GM19468 (cell line): ENCODE results near the gene TNFRSF18.
"Not testable (repeated sequence)": the region's sequence is repeated elsewhere in the genome, so short reads cannot be mapped to it uniquely, and the experiment has no call there.

Experiments used
- ATAC-seq: cut with Tn5 transposase; IDR thresholded peaks from one replicate; pipeline ENCODE4 v1.9.1; 2021; ENCODE audit warnings: mild to moderate bottlenecking, moderate library complexity, moderate number of reproducible peaks; ENCODE audit not compliant: unreplicated experiment; ENCODE audit errors: extremely low read depth

Gene TNFRSF18

DNA sequence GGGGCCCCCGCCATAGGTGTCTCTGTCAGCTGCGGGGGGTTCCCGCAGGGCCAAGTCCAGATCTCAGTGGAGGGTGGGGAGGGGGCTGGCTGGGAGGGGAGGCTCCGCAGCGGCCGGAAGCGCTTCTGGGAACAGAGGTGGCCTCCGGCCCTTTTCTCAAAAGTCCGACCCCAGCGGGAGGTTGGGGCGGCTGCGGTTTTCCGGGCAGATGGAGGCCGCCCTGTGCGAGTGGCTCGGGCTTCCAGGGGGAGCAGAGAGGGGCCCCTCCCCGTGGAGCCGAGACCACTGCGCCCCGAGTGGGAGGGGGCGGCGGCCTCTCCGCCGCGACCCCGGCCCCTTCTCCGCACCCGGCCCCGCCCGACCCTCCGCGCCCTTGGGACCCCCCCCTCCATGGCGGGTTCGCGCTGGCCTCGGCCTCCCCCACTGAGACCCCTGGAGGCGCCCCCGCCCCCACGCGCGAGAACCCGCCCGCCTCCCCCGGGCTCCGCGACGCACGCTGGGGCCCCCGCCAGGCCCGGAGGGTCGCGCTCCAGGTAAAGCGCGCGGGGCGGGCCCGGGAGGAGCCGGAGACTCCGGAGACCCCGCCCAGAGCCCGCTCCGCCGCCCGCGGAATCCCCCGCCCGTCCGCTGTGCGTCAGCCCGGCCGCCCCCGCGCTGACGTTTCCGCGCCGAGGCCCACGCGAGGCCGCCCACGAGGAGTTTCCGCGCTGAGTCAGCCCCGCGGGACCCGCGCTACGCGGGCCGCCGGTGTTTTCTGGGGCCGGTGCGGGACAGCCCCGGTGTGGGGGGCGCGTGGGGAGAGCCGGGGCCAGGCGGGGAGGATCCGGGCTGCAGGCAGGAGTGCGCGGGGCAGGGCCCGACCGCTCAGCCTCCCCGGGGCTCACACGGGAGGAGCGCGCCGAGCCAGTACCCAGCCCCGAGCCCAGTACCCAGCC lies 5.2 kb downstream of the TNFRSF18 start:
- ATAC-seq = peak; percentile 17

DNA sequence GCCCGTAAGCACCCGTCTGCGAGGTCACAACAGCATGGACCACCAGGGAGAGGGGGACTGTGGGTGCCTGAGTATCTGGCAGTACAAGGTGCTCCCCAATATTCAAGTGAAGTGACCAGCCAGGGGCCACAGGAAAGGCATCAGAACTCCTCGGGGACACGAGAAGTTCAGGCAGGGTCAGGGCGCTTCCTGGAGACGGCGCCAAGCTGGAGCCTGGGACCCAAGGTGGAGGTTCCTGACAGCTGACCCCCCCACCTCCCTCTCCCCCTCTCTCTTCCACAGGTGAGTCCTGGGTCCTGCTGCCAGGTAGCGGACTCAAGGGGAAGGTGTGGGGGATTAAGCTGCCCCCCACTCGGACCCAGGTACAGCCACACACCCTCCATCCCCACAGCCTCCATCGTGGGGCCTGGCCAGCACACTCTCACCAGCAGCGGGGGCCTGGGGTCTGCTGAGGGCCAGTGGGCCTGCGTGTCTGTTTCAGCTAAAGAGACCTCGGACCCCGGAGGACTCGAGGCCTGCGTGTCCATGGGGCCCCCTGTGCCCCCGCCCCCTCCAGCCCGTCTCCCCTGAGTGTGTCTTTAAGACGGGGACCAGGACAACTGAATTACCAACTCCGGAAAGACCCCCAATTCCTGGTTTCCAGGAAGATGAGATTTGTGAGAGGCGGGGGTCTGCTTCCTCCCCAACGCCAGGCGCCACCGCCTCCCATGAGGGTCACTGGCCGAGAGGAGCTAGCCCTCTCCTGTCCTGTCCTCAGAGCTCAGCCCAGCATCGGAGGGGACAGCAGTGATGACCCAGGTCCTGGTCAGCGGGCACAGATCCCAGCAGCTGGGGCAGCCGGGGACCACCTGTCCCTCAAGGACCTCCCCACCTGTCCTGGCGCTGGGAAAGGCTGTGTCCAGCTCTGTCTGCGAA lies 6.2 kb downstream of the TNFRSF18 start:
- no peak for ATAC-seq

DNA sequence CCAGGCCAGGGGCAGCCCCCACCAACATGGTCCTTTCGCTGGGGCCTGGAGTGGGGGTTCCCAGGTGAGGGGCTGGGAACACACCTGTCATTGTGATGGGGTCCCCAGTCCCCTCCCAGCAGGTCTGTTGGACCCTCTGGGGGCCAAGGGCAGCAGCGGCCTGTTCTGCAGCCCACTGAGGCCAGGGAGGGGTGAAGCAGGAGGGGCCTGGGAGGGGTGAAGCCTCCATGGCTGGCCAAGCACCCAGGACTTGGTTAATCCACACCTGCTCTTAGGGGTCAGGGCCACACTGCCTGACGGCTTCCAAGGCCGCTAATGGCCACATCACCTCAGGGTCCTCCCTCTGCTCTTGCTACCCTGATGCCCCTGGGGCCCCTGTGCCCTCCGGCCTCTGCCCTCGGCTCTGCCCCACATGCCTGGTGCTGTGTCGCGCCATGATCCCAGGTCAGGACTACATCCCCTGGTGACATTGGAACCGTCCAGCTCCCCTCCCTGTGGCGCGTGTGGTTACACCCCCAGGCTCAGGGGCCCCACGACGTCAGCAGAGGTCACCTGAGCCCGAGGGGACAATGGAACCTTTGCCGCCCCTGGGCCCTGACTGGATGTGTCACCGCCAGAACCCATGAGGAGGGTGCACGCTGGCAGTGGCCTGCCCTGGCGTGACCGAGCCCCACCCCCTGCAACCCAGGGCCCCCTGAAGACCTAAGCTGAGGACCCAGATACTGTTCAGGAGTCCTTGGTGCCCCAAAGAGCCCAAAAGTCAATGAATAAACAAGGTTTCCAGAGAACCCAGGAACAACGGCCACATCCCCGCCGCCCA lies 7.0 kb downstream of the TNFRSF18 start:
- ATAC-seq = no peak

DNA sequence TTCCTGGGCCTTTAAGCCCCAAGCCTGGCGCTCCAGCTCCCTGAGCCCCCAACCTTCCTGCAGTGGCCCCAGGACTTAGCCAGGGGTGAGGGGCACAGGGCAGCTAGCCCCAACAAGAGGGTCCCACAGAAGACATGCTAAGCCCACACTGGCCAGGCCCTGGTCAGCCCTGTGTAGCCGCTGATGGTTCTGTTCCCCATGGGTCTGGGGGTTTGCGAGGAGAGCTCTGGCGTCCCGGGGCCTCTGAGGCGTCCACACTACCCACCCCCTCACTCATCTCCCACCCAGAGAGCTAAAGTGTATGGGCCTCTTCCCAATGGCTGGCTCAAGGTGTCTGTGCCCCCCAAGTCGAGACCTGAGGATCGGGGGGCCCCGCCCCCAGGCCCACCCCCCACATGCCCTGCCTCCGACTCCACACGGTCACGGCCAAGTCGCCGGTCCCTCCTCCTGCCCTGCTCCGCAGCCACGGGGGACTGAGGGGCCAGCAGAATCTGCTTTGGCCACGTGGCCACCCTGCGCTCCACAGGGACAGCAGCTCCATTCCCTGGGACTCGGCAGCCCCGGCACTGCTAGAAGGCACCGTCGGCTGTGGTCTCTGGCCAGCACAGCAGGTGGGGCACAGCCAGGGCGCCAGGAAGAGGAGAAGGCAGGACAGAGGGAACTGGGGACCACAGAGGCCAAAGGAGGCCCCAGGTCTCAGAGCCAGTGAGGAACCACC lies 7.8 kb downstream of the TNFRSF18 start:
- no peak for ATAC-seq

DNA sequence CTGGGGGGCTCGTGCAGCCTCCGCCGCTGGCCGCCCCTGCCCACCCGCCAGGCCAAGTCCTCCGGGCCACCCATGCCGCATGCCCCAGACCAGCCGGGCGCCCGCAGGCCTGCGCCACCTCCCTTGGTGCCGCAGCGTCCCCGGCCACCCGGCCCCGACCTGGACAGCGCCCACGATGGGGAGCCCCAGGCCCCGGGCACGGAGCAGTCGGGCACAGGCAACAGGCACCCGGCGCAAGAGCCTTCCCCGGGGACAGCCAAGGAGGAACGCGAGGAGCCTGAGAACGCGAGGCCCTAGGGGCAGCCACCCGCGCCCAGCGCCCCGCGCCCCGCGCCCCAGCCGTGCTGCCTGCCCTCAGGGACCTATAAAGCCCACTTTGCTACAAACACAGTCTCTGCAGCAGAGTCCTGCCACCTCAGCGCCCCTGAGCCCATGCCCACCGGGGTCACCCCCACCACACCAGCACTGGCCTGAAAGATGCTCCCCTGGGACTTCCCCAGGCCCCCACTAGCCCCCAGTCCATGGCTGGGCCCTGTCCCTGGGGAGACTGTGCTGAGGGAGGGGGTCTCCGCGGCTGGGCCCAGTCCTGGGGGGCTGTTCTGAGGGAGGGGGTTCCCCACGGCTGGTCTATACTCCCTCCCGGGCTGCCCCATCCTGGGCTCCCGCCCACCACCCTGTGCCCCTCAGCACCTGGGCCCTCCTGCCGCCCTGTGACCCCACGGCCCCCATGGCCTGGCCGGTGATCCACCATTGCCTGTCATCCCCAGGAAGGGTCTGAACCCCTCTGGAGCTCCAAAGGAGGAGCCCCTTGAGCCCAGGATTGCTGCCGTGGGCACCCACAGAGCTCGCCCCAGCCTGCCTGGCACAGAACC lies 8.6 kb downstream of the TNFRSF18 start:
- no peak for ATAC-seq

DNA sequence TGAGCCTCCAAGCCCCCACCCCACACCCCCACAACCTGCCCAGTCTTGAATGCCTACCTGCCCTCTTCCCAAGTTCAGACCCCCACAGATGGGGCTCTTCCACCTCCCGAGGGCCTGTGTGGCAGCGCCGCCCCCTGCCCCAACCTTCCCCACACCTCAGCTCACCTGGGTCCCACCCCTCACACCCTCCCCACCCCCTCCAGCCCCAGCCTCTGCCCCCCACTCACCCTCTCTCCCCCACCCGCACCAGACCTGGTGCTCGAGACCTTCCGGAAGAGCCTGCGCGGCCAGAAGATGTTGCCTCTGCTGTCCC lies 9.2 kb downstream of the TNFRSF18 start:
- ATAC-seq = no peak

DNA sequence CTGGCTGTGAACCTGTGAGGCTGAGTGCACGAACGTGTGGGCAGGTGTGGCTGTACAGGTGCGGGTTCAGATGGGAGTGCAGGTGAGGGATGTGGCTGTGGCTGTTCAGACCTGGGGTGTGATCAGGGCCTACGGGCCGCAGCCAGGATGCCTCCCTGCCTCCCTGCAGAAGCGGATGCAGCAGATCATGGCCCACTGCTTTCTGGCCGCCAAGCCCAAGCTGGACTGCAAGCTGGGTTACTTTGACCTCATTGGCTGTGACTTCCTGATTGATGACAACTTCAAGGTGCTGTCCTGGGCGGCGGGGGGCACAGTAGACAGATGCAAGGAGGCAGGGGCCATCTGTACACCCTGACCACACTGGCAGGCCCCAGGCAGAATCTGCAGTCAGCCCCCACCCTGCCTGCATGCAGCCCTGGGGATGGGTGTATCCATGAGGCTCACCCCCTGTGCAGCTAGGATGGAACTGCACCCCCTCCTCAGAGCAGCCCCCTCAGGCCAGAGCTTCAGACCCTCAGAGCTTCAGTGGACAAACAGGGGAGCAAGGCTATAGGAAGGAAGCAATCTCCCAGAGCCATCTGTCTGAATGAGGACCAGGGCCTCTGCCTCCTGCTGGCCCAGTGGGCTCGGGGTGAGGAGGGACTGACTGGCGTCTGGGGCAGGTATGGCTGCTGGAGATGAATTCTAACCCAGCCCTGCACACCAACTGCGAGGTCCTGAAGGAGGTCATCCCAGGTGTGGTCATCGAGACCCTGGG lies 9.8 kb downstream of the TNFRSF18 start:
- ATAC-seq = no peak

DNA sequence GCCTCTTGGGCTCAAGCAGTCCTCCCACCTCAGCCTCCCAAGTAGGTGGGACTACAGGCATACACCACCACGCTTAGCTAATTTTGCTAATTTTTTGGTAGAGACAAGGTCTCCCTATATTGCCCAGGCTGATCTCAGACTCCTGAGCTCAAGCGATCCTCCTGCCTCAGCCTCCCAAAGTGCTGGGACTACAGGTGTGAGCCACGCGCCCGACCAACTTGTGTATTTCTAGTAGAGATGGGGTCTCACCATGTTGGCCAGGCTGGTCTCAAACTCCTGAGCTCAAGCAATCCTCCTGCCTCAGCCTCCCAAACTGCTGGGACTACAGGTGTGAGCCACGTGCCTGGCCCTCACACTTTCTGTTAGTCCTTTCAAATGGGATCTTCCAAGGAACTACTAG lies 10.7 kb downstream of the TNFRSF18 start:
- not testable (repeated sequence) for ATAC-seq

DNA sequence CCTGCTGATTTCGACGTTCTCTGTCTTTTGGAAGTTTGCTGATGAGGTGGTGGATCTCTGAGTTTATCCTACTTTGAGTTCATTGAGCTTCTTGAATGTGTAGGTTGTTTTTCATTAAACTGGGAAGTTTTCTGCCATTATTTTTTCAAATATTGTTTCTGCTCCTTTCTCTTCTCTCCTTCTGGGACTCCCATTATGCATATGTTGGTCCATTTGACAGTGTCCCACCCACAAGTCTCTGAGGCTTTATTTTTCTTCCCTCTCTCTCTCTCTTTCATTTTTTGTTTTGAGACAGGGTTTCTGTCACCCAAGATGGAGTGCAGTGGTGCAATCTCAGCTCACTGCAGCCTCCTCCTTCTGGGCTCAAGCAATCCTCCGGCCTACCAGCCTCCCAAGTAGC lies 11.7 kb downstream of the TNFRSF18 start:
- no peak for ATAC-seq

DNA sequence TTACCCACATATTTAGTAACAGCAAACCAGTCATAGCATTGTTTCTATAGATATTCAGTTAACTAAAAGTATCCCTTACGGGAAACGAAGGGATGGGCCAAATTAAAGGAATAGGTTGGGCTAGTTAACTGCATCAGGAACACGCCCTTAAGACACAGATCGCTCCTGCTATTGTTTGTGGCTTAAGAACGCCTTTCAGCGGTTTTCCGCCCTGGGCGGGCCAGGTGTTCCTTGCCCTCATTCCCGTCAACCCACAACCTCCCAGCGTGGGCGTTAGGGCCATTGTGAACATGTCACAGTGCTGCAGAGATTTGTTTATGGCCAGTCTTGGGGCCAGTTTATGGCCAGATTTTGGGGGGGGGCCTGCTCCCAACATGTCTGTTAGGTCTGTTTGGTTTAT lies 14.7 kb downstream of the TNFRSF18 start:
- ATAC-seq = no peak

DNA sequence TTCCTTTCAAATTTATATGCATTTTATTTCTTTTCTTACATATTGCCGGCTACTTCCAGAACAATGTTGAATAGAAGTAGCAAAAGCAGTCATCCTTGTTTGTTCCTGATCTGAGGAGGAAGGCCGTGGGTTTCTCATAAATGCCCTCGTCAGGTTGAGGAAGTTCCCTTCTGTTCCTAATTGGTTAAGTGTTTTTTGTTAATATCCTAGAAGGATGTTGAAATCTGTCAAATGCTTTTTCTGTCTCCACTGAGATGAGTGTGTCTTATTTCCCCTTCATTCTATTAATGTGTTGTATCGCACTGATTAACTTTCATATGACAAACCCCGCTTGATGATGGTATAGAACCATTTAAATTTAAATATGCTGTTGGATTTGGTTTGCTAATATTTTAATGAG lies 17.3 kb downstream of the TNFRSF18 start:
- ATAC-seq = no peak

DNA sequence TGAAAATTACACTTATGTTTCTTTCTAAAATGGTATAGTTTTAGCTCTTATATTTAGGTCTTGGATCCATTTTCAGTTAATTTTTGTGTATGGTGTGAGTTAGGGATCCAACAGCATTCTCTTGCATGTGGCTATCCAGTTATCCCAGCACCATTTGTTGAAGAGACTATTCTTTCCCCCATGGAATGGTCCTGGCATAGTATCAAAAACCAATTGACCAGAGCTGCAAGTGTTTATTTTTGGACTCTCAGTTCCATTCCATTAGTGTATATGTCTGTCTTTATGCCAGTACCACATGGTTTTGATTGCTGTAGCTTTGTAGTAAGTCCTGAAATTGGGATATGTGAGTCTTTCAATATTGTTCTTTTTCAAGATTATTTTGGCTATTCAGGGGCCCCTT lies 18.5 kb downstream of the TNFRSF18 start:
- no peak for ATAC-seq

DNA sequence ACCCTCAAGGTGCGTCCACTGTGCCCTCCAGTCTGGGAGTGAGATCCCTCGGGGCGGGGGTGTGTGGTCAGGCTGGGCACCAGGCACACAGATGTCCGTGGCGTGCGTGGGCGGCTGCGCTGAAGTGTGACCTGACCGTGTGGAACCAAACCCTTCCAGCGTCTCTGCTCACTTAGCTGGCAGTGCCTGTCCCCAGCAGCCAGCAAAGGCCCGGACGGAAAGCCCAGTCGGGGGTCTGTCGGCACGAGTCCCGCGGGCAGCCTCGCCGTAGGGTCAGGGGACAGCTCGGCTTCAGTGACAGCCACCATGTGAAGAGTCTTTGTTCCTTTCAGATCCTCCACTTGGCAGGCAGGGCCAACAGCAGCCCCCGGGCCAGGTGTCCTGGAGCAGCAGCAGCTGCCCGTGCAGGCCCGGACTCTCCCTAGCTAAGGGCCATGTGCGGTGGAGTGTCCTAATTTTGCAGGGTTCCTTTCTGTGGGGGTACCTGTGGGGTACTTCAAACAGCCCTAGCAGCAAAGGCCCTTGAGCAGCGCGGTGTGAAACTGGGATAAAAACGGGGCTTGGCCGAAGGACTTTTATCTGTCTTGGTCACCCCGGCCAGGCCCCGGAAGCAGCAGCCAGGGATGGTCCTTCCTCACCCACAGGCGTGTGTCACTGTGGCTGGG lies 21.2 kb downstream of the TNFRSF18 start:
- ATAC-seq = no peak

DNA sequence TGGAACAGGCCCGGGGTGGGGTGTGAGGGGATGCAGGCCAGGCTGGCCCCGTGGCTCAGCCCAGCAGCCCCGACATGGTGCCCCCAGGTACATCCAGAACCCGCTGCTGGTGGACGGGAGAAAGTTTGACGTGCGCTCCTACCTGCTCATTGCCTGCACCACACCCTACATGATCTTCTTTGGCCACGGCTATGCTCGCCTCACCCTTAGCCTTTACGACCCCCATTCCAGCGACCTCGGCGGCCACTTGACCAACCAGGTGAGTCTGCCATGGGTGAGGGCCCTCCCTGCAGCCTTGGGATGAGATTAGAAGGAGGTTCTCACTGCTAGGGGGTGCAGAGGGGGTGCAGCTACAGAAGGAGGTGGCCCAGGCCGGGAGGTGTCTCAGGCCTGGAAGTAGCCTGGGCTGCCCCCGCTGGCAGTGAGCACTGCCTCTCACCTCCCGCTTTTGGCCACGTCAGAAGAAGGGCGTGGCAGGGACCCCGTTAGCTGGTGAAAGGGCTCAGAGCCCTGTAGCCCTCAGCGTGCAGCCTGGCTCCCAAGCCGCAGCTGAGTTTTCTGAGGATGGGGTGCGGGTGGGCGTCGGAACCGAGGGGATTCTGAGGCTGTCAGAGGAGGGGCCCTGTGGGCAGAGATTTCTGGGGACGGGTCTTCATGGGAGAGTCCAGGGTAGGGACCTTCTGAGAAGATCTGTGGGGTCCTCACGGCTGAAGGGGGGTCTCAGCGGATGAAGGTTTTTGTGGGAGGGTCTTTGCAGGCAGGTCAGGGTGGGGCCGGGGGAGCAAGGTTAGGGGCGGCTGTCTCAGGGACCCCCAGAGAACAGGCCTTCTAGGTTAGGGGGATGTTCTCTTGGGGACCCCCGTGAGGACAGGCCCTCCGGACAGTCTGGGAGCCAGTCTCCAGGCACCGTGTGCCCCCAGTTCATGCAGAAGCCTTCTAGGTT lies 22.3 kb downstream of the TNFRSF18 start:
- ATAC-seq = no peak

DNA sequence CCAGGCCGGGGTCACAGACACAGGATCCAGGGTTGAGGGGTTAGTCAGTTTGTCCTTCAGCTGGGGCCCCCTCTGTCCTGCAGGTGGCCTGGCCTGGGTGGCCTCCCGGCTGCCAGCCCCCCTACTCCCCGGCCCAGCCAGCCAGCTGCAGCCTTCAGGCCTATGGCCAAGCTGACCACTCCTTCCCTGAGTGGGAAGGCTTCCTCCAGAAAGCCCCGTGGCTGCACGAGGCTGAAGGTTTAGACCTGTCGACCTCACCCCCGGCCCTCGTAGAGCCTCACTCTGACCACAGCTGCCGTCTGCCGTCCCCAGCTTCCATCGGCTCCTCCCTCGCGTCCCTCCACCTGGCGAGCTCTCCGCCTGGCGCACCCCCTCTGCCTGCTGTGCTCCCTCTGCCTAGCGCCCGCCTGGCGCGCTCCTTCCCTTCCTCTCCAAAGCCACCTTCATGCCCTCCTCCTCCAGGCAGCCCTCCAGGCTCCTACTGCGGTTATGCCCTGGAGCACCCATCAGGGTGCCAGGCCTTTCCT lies 23.1 kb downstream of the TNFRSF18 start:
- no peak for ATAC-seq

DNA sequence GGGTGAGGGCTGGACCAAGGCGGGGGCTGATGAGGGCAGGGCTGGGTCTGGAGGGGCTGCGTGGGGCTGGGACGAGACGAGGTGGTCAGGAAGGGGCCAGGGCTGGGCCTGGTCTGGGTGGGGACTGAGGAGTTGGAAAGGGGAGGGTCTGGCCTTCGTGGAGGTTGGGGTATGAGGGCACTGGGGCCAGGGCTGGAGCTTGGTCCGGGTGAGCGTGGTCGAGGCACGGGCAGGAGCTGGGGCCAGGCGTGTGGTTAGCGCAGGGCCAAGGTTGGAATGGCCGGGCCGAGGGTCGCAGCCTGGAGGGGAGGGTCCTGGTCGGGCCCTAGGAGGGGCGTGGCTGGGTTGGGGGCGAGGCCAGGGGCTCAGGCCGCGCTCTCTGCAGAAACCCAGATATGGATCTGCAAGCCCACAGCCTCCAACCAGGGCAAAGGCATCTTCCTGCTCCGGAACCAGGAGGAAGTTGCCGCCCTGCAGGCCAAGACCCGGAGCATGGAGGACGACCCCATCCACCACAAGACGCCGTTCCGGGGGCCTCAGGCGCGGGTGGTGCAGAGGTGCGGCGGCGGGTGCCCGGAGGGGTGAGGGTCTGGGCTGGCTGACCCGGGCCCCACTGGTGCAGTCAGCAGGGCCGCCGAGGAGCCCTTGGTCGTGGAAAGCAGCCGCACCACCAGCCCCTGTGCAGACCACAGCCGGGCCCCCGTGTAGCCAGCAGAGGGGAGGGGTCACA lies 23.7 kb downstream of the TNFRSF18 start:
- ATAC-seq = no peak
